Duodenal mucosa (tissue), 2 donors: ENCODE measurements around the gene CCDC181.
"Not testable (repeated sequence)": the region's sequence is repeated elsewhere in the genome, so short reads cannot be mapped to it uniquely, and the experiment has no call there.

Source experiments
- H3K27ac ChIP-seq: one replicate; pipeline ENCODE4 v1.7.0; 2013; ENCODE audit warnings: low read depth, low read length
- H3K27me3 ChIP-seq, 2 donors: one replicate each; pipeline ENCODE4 v1.7.0; 2013; ENCODE audit warnings: low read length in 2 of 2, control low read depth in 1 of 2; ENCODE audit not compliant: insufficient read depth in 2 of 2, control insufficient read depth in 1 of 2
- H3K36me3 ChIP-seq, 2 donors: one replicate each; pipeline ENCODE4 v1.7.0; 2013; ENCODE audit warnings: low read length in 2 of 2, control low read depth in 1 of 2; ENCODE audit not compliant: insufficient read depth in 2 of 2, control insufficient read depth in 1 of 2
- H3K4me1 ChIP-seq, 2 donors: one replicate each; pipeline ENCODE4 v1.7.0; 2013; ENCODE audit warnings: low read length in 2 of 2, control low read depth in 1 of 2; ENCODE audit not compliant: insufficient read depth in 2 of 2, control insufficient read depth in 1 of 2
- H3K4me3 ChIP-seq, 2 donors: one replicate each; pipeline ENCODE4 v1.7.0; 2013; ENCODE audit warnings: low read length in 2 of 2, low read depth in 1 of 2
- H3K9ac ChIP-seq, 2 donors: one replicate each; pipeline ENCODE4 v1.7.0; 2013; ENCODE audit warnings: low read length in 2 of 2, low read depth in 1 of 2
- H3K9me3 ChIP-seq, 2 donors: one replicate each; pipeline ENCODE4 v1.7.0; 2013; ENCODE audit warnings: low read length in 2 of 2, control low read depth in 1 of 2; ENCODE audit not compliant: control insufficient read depth in 1 of 2

The CCDC181 gene

DNA sequence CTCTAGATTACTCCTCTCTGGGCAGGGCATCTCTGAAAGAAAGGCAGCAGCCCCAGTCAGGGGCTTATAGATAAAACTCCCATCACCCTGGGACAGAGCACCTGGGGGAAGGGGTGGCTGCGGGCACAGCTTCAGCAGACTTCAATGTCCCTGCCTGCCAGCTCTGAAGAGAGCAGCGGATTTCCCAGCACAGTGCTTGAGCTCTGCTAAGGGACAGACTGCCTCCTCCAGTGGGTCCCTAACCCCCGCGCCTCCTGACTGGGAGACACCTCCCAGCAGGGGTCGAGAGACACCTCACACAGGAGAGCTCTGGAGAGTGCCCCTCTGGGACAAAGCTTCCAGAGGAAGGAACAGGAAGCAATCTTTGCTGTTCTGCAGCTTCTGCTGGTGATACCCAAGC, 18.9 kb downstream of the CCDC181 start:
- not testable (repeated sequence) for H3K9me3 ChIP-seq, H3K9ac ChIP-seq, H3K4me1 ChIP-seq, H3K36me3 ChIP-seq, H3K27ac ChIP-seq, H3K4me3 ChIP-seq, H3K27me3 ChIP-seq

DNA sequence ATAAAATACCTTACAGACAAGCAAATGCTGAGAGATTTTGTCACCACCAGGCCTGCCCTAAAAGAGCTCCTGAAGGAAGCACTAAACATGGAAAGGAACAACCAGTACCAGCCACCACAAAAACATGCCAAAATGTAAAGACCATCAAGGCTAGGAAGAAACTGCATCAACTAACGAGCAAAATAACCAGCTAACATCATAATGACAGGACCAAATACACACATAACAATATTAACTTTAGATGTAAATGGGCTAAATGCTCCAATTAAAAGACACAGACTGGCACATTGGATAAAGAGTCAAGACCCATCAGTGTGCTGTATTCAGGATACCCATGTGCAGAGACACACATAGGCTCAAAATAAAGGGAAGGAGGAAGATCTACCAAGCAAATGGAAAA, 24.7 kb downstream of the CCDC181 start:
- H3K9ac ChIP-seq, H3K9me3 ChIP-seq, H3K27me3 ChIP-seq, H3K36me3 ChIP-seq, H3K4me3 ChIP-seq, H3K27ac ChIP-seq, H3K4me1 ChIP-seq: not testable (repeated sequence)

DNA sequence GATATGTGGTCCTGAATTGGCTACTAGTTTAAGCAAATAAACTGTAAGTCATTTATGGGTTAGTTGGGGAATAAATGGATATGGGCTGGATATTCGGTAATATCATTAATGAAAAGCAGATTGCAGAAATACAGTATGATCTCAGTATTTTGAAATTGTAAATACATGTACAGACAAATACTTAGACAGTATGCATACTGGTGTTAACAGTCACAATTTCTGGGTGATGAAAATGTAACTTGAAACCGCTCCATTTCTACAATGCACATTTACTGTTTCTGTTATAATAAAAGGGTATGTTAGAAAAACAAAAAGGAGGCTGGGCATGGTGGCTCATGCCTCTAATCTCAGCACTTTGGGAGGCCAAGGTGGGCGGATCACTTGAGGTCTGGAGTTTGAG, 31.3 kb downstream of the CCDC181 start:
- no peaks in the 10 kb centered on the region for H3K9me3 ChIP-seq
- H3K27me3 ChIP-seq: no peaks in the 10 kb centered on the region
- peaks cover 9 to 35% of the 10 kb centered on the region in 2 donors for H3K36me3 ChIP-seq
- no peak overlapping the region for H3K4me3 ChIP-seq
- H3K4me1 ChIP-seq: no peaks in the 10 kb centered on the region
- H3K9ac ChIP-seq: no peak overlapping the region
- H3K27ac ChIP-seq: no peak overlapping the region

DNA sequence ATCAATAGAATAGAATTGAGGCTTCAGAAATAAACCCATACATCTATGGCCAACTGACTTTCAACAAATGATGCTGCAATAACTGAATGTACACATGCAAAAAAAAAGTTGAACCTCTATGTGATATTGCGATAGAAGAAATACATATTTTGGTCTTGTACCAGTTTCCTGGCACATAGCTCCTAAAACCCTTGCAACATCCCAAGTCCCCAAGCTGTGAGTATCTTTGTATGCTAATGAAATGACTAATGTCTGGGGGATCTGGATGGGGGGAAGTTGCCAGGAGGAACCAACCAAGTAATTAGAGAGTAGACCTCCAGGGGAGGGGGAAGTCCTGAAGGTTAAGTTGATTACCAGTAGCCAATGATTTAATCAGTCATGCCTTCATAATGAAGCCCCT, 34.9 kb downstream of the CCDC181 start:
- H3K36me3 ChIP-seq: peaks cover 11 to 53% of the 10 kb centered on the region in 2 donors
- no peaks in the 10 kb centered on the region for H3K4me1 ChIP-seq
- H3K4me3 ChIP-seq: no peak overlapping the region
- no peaks in the 10 kb centered on the region for H3K9me3 ChIP-seq
- H3K27me3 ChIP-seq: no peaks in the 10 kb centered on the region
- no peak overlapping the region for H3K9ac ChIP-seq
- H3K27ac ChIP-seq: no peak overlapping the region

DNA sequence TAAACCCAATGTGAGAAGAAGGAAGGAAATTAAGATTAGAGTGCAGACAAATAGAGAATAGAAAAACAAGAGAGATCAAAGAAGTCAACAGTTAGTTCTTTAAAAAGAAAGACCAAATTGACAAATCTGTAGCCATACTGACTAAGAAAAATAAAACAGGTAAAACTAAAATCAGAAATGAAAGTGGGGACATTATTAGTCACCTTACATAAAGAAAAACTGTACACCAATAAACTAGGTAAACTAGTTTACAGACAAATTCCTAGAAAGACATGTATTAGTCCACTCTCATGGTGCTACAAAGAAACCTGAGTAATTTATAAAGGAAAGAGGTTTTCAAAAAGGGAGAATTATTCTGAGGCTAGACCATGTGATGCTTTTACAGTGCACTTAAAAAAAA, 37.0 kb downstream of the CCDC181 start:
- H3K27ac ChIP-seq: no peak overlapping the region
- peaks cover 0 to 5% of the 10 kb centered on the region in 2 donors for H3K4me1 ChIP-seq
- H3K36me3 ChIP-seq: peaks cover 11 to 51% of the 10 kb centered on the region in 2 donors
- no peak overlapping the region for H3K9ac ChIP-seq
- no peaks in the 10 kb centered on the region for H3K27me3 ChIP-seq
- no peak overlapping the region for H3K4me3 ChIP-seq
- no peaks in the 10 kb centered on the region for H3K9me3 ChIP-seq

DNA sequence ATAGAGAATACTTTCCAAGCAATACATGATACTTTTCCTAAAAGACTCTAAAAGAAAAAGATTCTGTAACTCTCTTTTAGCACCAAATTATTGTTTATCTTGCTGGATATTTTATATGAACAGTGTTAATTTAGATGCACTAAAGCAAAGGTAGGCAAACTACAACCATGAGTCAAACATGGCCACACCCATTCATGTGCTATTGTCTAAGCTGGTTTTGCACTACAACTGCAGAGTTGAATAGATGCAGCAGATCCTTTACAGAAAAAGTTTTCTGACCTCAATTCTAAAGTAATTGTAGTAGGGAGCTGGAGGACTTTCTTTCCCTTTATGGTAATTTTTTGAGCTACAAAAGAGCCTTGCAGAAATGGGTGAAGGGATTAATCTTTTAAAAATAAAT, 39.9 kb downstream of the CCDC181 start:
- no peak overlapping the region for H3K9ac ChIP-seq
- no peak overlapping the region for H3K27ac ChIP-seq
- H3K27me3 ChIP-seq: no peaks in the 10 kb centered on the region
- H3K9me3 ChIP-seq: no peaks in the 10 kb centered on the region
- H3K36me3 ChIP-seq: peaks cover 20 to 50% of the 10 kb centered on the region in 2 donors
- H3K4me3 ChIP-seq: no peak overlapping the region
- peaks cover 0 to 23% of the 10 kb centered on the region in 2 donors for H3K4me1 ChIP-seq

DNA sequence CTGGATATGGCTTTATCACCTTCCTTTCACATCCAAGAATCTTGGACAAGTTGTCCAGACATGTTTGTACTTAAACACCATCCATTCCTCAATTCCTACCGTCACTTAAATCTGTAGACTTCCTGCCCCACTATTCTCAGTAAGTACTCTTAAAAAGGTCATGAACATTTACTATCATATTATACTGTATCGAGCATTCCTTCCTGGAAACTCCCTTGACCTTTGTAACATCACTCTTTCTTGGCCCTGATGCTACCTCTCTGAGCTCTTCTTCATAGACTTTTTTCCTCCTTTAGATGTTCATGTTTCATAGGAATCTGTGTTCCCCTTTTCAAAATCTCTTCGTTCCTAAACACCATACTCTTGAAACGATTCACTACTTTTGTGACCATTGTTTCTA, 43.8 kb downstream of the CCDC181 start:
- Histone ChIP-seq H3K27me3 (no peaks in the 10 kb centered on the region), H3K9me3 (no peaks in the 10 kb centered on the region), H3K4me3 (peak overlapping the region in 1 of 2 donors; percentile 1), H3K36me3 (peaks cover 29 to 35% of the 10 kb centered on the region in 2 donors), H3K4me1 (peaks cover 0 to 35% of the 10 kb centered on the region in 2 donors), H3K9ac (no peak overlapping the region), H3K27ac (no peak overlapping the region)

DNA sequence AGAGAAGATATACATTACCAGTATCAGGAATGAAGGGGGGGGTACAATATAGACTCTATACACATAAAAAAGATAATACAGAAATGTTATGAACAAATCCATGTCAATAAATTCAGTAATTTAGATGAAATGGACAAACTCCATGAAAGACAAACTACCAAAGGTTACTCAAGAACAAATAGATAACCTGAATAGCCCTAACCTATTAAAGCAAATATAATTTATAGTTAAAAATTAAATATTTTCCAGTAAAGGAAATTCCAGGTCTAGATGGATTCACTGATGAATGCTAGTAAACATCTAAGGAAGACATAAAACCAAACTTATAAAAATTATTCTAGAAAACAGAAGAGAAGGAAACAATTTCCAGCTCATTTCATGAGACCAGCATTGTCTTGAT, 46.1 kb downstream of the CCDC181 start:
- Histone ChIP-seq H3K27ac (no peak overlapping the region), H3K36me3 (peaks cover 37 to 46% of the 10 kb centered on the region in 2 donors), H3K9ac (no peak overlapping the region), H3K27me3 (no peaks in the 10 kb centered on the region), H3K9me3 (no peaks in the 10 kb centered on the region), H3K4me3 (no peak overlapping the region), H3K4me1 (peaks cover 0 to 35% of the 10 kb centered on the region in 2 donors)

DNA sequence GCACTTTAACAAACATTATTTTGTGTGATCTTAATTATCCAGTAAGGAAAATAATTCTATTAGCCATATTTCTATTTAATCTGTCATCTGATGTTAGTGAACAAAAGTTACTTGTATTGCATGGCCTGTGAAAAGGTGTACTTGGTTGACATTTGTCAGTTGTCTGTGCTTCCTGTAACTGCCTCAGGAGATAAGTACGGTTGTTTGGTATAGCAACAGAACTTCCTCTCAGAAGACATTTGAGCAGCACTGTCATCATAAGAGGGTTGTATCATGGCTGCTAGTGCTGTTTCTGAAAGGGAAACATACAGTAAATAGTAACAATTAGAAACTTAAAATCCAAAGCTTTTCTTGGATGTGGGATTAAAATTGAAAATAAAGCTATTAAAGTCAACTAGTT, 55.9 kb downstream of the CCDC181 start:
- H3K9me3 ChIP-seq: no peaks in the 10 kb centered on the region
- no peak overlapping the region for H3K9ac ChIP-seq
- H3K36me3 ChIP-seq: peaks cover 9 to 12% of the 10 kb centered on the region in 2 donors
- peaks cover 12 to 21% of the 10 kb centered on the region in 2 donors for H3K4me1 ChIP-seq
- H3K4me3 ChIP-seq: no peak overlapping the region
- H3K27ac ChIP-seq: no peak overlapping the region
- no peaks in the 10 kb centered on the region for H3K27me3 ChIP-seq

DNA sequence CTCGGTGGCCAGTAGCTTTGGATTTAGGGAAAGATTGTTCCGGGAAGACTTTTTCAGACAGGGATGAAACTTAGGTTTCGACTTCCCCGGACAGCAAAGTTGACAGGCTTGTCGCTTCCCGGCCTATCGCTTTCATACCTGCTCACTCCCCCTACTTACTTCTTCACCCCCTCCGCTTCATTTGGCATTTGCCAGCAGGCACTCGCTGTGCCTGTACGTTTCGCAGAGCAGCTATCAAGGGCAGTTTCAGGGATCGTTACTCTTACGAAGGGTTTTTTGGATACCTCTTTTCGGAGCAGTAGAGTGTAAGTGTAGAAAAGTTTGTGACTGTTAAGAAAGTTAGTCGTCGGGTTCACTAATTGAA, 58.9 kb downstream of the CCDC181 start:
- H3K9me3 ChIP-seq: no peaks in the 10 kb centered on the region
- H3K4me3 ChIP-seq: peak overlapping the region; percentile 96 to 97
- H3K4me1 ChIP-seq: peaks cover 12 to 21% of the 10 kb centered on the region in 2 donors
- no peaks in the 10 kb centered on the region for H3K27me3 ChIP-seq
- peaks cover 5 to 8% of the 10 kb centered on the region in 2 donors for H3K36me3 ChIP-seq
- H3K27ac ChIP-seq: peak overlapping the region; percentile 69
- peak overlapping the region; percentile 67 to 86 for H3K9ac ChIP-seq
